Panc1 (cell line): ENCODE data around the gene USP5.

Experiments used
- CTCF ChIP-seq: fragments of 450-650 bp; IDR thresholded peaks from 2 replicates; pipeline ENCODE4 v1.5.1; 2017; ENCODE audit warnings: mild to moderate bottlenecking
- POLR2AphosphoS5 ChIP-seq: IDR thresholded peaks from 2 replicates; pipeline ENCODE4 v1.6.1; 2012; ENCODE audit warnings: mild to moderate bottlenecking, low read depth, low read length, moderate library complexity
- TCF7L2 ChIP-seq: IDR thresholded peaks from 2 replicates; pipeline ENCODE4 v1.6.1; 2011; ENCODE audit warnings: mild to moderate bottlenecking, low read depth, low read length, inconsistent platforms

- TF ChIP-seq CTCF (no peak), POLR2AphosphoS5 (no peak), TCF7L2 (no peak)
Measured at GRCh38 chr12:6858799-6859198, 6.8 kb downstream of the USP5 start.
